Measurements from ENCODE around the gene SPATA2. TPM values are rescaled to one million over a fixed set of nuclear protein-coding genes. Genes with fewer than 3 reads are reported as not detected.
"Not testable (repeated sequence)": the region's sequence is repeated elsewhere in the genome, so short reads cannot be mapped to it uniquely, and the experiment has no call there.

Gene SPATA2
- total RNA-seq, 1 donor from 2014 or later: 8.4 TPM

DNA sequence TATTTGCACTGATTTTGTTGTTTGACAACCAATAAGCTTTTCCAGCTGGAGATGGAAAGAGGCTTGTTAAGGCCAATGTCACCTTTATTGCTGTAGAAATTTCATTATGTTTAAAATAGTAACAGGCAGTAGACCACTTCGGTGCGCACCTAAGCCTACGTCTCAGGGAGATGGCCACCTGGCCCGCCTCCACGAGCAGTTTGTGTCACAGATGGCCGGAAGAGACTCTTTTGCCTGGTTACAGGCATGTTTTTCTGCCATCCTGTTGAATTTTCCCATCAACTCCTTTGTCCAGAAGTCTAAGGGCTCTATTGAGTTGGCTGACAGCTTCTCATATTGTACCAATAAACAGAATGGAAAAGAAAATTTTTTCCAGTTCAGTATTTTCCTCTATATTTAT, 51.7 kb downstream of the SPATA2 start:
- H3K36me3 Mint-ChIP-seq (ENCODE audit: low read depth, unreplicated experiment): peaks cover 4% of the 10 kb centered on the region
- no peak for DNase-seq (ENCODE audit: low spot score)
- no peaks in the 10 kb centered on the region for H3K9me3 Mint-ChIP-seq (ENCODE audit: unreplicated experiment)
- no peak overlapping the region for H3K4me3 Mint-ChIP-seq (ENCODE audit: unreplicated experiment)
- H3K27ac Mint-ChIP-seq (ENCODE audit: unreplicated experiment): no peak overlapping the region
- peaks cover 2% of the 10 kb centered on the region for H3K27me3 Mint-ChIP-seq (ENCODE audit: unreplicated experiment)
- TF ChIP-seq CTCF (IDR thresholded peaks at IDR 0.05; ENCODE audit: unreplicated experiment): no peak
- peaks cover 21% of the 10 kb centered on the region for H3K4me1 Mint-ChIP-seq (ENCODE audit: unreplicated experiment)

GRCh38 chr20:49862607-49863200, 52.6 kb downstream of the SPATA2 start:
- H3K36me3 Mint-ChIP-seq (ENCODE audit: low read depth, unreplicated experiment): peaks cover 4% of the 10 kb centered on the region
- H3K9me3 Mint-ChIP-seq (ENCODE audit: unreplicated experiment): no peaks in the 10 kb centered on the region
- peaks cover 13% of the 10 kb centered on the region for H3K4me1 Mint-ChIP-seq (ENCODE audit: unreplicated experiment)
- DNase-seq (ENCODE audit: low spot score): no peak
- H3K27me3 Mint-ChIP-seq (ENCODE audit: unreplicated experiment): peaks cover 2% of the 10 kb centered on the region
- TF ChIP-seq CTCF (IDR thresholded peaks at IDR 0.05; ENCODE audit: unreplicated experiment): no peak
- no peak overlapping the region for H3K27ac Mint-ChIP-seq (ENCODE audit: unreplicated experiment)
- H3K4me3 Mint-ChIP-seq (ENCODE audit: unreplicated experiment): no peak overlapping the region

GRCh38 chr20:49861232-49861631, 54.1 kb downstream of the SPATA2 start:
- H3K36me3 Mint-ChIP-seq (ENCODE audit: low read depth, unreplicated experiment): not testable (repeated sequence)

DNA sequence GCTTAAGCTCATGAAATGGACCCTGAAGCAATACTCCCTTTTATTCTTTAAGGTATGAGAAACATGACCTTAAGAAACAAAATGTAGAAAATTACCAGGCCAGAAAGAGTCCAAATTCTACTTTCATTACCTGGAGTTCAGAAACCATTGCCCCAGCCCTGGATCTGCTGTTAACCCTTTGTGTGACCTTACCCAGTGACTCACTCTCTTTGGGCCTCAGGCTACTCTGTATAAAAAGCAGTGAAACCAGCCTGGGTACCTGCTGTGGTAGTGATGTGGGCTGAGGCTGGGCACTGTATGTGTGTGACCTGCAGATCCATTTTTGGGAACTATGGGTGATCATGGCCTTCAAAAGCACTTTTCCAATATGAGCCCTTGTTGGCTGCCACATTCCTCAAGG, 55.5 kb downstream of the SPATA2 start:
- H3K9me3 Mint-ChIP-seq (ENCODE audit: unreplicated experiment): no peaks in the 10 kb centered on the region
- H3K36me3 Mint-ChIP-seq (ENCODE audit: low read depth, unreplicated experiment): peaks cover 14% of the 10 kb centered on the region
- H3K4me3 Mint-ChIP-seq (ENCODE audit: unreplicated experiment): no peak overlapping the region
- TF ChIP-seq CTCF (IDR thresholded peaks at IDR 0.05; ENCODE audit: unreplicated experiment): no peak
- no peak overlapping the region for H3K27ac Mint-ChIP-seq (ENCODE audit: unreplicated experiment)
- H3K4me1 Mint-ChIP-seq (ENCODE audit: unreplicated experiment): peaks cover 3% of the 10 kb centered on the region
- peaks cover 1% of the 10 kb centered on the region for H3K27me3 Mint-ChIP-seq (ENCODE audit: unreplicated experiment)
- no peak for DNase-seq (ENCODE audit: low spot score)

More at GRCh38 chr20:49861232-49861631, 54.1 kb downstream of the SPATA2 start:
- not testable (repeated sequence) for DNase-seq (ENCODE audit: low spot score); H3K27me3 Mint-ChIP-seq (ENCODE audit: unreplicated experiment); H3K4me3 Mint-ChIP-seq (ENCODE audit: unreplicated experiment); H3K27ac Mint-ChIP-seq (ENCODE audit: unreplicated experiment); H3K9me3 Mint-ChIP-seq (ENCODE audit: unreplicated experiment); H3K4me1 Mint-ChIP-seq (ENCODE audit: unreplicated experiment)

DNA sequence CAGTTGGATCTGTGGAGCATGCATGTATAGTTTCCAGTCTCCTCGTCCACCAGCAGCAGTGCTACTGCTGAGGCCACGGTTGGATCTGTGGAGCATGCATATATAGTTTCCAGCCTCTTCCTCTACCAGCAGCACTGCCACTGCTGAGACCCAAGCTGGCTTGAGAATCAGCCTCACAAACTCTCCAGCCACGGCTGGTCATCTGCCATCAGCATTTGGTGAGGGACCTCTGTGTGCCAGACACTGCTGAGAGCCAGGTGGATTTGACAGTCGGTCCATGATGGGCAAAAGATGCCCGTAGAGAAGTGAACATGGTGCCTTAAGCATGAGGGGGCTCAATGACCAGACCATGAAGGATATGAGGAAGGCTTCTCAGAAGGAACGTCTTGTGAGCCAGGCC, 56.3 kb downstream of the SPATA2 start:
- peaks cover 1% of the 10 kb centered on the region for H3K27me3 Mint-ChIP-seq (ENCODE audit: unreplicated experiment)
- DNase-seq (ENCODE audit: low spot score): no peak
- H3K36me3 Mint-ChIP-seq (ENCODE audit: low read depth, unreplicated experiment): peaks cover 19% of the 10 kb centered on the region
- peaks cover 3% of the 10 kb centered on the region for H3K4me1 Mint-ChIP-seq (ENCODE audit: unreplicated experiment)
- no peaks in the 10 kb centered on the region for H3K9me3 Mint-ChIP-seq (ENCODE audit: unreplicated experiment)
- TF ChIP-seq CTCF (IDR thresholded peaks at IDR 0.05; ENCODE audit: unreplicated experiment): no peak
- no peak overlapping the region for H3K4me3 Mint-ChIP-seq (ENCODE audit: unreplicated experiment)
- no peak overlapping the region for H3K27ac Mint-ChIP-seq (ENCODE audit: unreplicated experiment)
